Transverse colon (tissue), 4 donors: ENCODE data around the gene MYCL. TPM values are rescaled to one million over a fixed set of nuclear protein-coding genes. Genes with fewer than 3 reads are reported as not detected.

Experiments
- DNase-seq: peaks from one replicate; pipeline ENCODE4 v3.0.0-alpha.2; 2019
- H3K27ac ChIP-seq, 4 donors: fragments of 200-600 bp; sonication (generic); 2 replicates each; pipeline ENCODE4 v1.5.1; 2016 to 2018; ENCODE audit warnings: inconsistent platforms in 4 of 4
- H3K27me3 ChIP-seq: fragments of 200-600 bp; sonication (generic); 2 replicates; pipeline ENCODE4 v1.5.1; 2017; ENCODE audit warnings: inconsistent platforms
- H3K36me3 ChIP-seq, 4 donors: fragments of 200-600 bp; sonication (generic); 2 replicates each; pipeline ENCODE4 v1.5.1; 2017 to 2019; ENCODE audit warnings: inconsistent platforms in 4 of 4
- H3K4me1 ChIP-seq, 4 donors: fragments of 200-600 bp; sonication (generic); 2 replicates each; pipeline ENCODE4 v1.5.1; 2017 to 2020; ENCODE audit warnings: inconsistent platforms in 4 of 4
- H3K4me3 ChIP-seq, 4 donors: fragments of 200-600 bp; sonication (generic); 1 replicate in 1 of 4; 2 replicates in 3 of 4; pipeline versions ENCODE4 v1.5.1 to v1.6.1; 2017 to 2019; ENCODE audit warnings: inconsistent platforms in 4 of 4
- H3K9me3 ChIP-seq, 2 donors: fragments of 200-600 bp; sonication (generic); 2 replicates each; pipeline ENCODE4 v1.5.1; 2017 to 2019; ENCODE audit warnings: inconsistent platforms in 2 of 2
- CTCF ChIP-seq, 5 experiments: fragments of 200-600 bp in 3 of 5; fragments of 450-650 bp in 2 of 5; sonication (generic) in 3 of 5; IDR thresholded peaks; 1 replicate in 2 of 5; 2 replicates in 3 of 5; pipeline ENCODE4 v1.5.1; 2016 to 2017; ENCODE audit warnings: antibody characterized with exemption in 5 of 5, inconsistent platforms in 3 of 5, mild to moderate bottlenecking in 2 of 5, moderate library complexity in 1 of 5
- EP300 ChIP-seq: sonication (generic); formaldehyde crosslinking; IDR thresholded peaks from one replicate; pipeline ENCODE4 v1.6.1; 2017; ENCODE audit warnings: antibody characterized with exemption, low read depth
- POLR2A ChIP-seq: fragments of 450-650 bp; IDR thresholded peaks from one replicate; pipeline ENCODE4 v1.6.1; 2016; ENCODE audit warnings: antibody characterized with exemption, mild to moderate bottlenecking, moderate library complexity
- POLR2AphosphoS5 ChIP-seq, 3 donors: sonication (generic); formaldehyde crosslinking; IDR thresholded peaks; one replicate each; pipeline ENCODE4 v1.6.1; 2016; ENCODE audit warnings: antibody characterized with exemption in 3 of 3
- WGBS, 2 donors: methylation state at CpG; one replicate each; pipeline ENCODE4 v1.1.5; 2018; ENCODE audit warnings: low coverage in 1 of 2; 5-methylcytosine and 5-hydroxymethylcytosine counted together
- in situ Hi-C, 4 donors: fragments of 200-750 bp; cut with MboI; loops; one replicate each; pipeline versions ENCODE4 v1.15.0 to v1.15.1; 2017; ENCODE audit warnings: low sequenced_read_pairs in 3 of 4, low pct_ligation_motif_present in 1 of 4, low pct_unique_long_range_greater_than_20kb in 1 of 4
- intact Hi-C: fragments of 100-400 bp; cut with DNase I; formaldehyde crosslinking; loops from one replicate; pipeline ENCODE4 v1.15.1; 2023; ENCODE audit warnings: low total_unique reads
- total RNA-seq, 4 donors: library from RNA; depleted of rRNA; stranded (reverse); fragments of >200 nt; gene quantifications; one replicate each; pipeline ENCODE4 v1.1.0, GENCODE V29; 2016

MYCL gene
- total RNA-seq, 4 donors from 2014 or later = 14.2 to 27.3 (median 15.8) TPM

GRCh38 chr1:39928809-39929587, 27.3 kb upstream of the MYCL start:
- H3K4me1 ChIP-seq = peaks cover 7 to 28% (median 13%) of the 10 kb centered on the region in 4 donors
- H3K4me3 ChIP-seq = no peak overlapping the region
- in situ Hi-C loops = loop anchor here in 1 of 4 donors (10.0 kb wide), 1 partner anchor 46 kb away; no protein-coding TSS in a partner anchor
- TF ChIP-seq EP300 (no peak), POLR2A (no peak), CTCF (IDR thresholded peaks at IDR 0.05) (no peak)
- H3K36me3 ChIP-seq = no peaks in the 10 kb centered on the region
- peak overlapping the region in 1 of 4 donors; percentile 21 for H3K27ac ChIP-seq
- peak; percentile 38 for DNase-seq
- H3K9me3 ChIP-seq = no peaks in the 10 kb centered on the region
- intact Hi-C loops = no loop called here
- 32 to 47% methylated on average over 2 to 7 of the region's 7 CpGs for WGBS, 2 donors
- H3K27me3 ChIP-seq = no peaks in the 10 kb centered on the region

GRCh38 chr1:39927538-39927937, 25.8 kb upstream of the MYCL start:
- in situ Hi-C loops = loop anchor here in 1 of 4 donors (10.0 kb wide), 1 partner anchor 47 kb away; no protein-coding TSS in a partner anchor
- no peak for DNase-seq
- intact Hi-C loops = no loop called here
- TF ChIP-seq POLR2A (no peak), CTCF (IDR thresholded peaks at IDR 0.05) (no peak), POLR2AphosphoS5 (IDR thresholded peaks at IDR 0.05) (no peak), EP300 (no peak)
- H3K4me1 ChIP-seq = peaks cover 5 to 17% (median 7%) of the 10 kb centered on the region in 4 donors
- H3K9me3 ChIP-seq = no peaks in the 10 kb centered on the region
- H3K27ac ChIP-seq = no peak overlapping the region
- WGBS, 2 donors = 90% methylated on average over 3 of the region's 3 CpGs; no CpG with 5 or more reads in 1 of the 2 donors
- no peaks in the 10 kb centered on the region for H3K27me3 ChIP-seq
- no peaks in the 10 kb centered on the region for H3K36me3 ChIP-seq
- H3K4me3 ChIP-seq = no peak overlapping the region

- Histone ChIP-seq H3K27ac (no peak overlapping the region), H3K36me3 (no peaks in the 10 kb centered on the region), H3K27me3 (peaks cover 4% of the 10 kb centered on the region), H3K4me3 (no peak overlapping the region), H3K4me1 (peaks cover 5 to 17% (median 7%) of the 10 kb centered on the region in 4 donors), H3K9me3 (no peaks in the 10 kb centered on the region)
- DNase-seq = no peak
- TF ChIP-seq POLR2AphosphoS5 (IDR thresholded peaks at IDR 0.05) (no peak), CTCF (IDR thresholded peaks at IDR 0.05) (no peak), EP300 (no peak), POLR2A (no peak)
- in situ Hi-C loops (loop anchor here in 1 of 4 donors (10.0 kb wide), 1 partner anchor 48 kb away; no protein-coding TSS in a partner anchor), intact Hi-C loops (no loop called here)
- 69% methylated on average over 6 of the region's 6 CpGs; no CpG with 5 or more reads in 1 of the 2 donors for WGBS, 2 donors
Measured at GRCh38 chr1:39926820-39927219, 25.1 kb upstream of the MYCL start.

GRCh38 chr1:39926343-39926793, 24.7 kb upstream of the MYCL start:
- intact Hi-C loops = no loop called here
- H3K4me3 ChIP-seq = no peak overlapping the region
- no peaks in the 10 kb centered on the region for H3K9me3 ChIP-seq
- TF ChIP-seq POLR2AphosphoS5 (IDR thresholded peaks at IDR 0.05) (no peak), POLR2A (no peak), EP300 (no peak), CTCF (IDR thresholded peaks at IDR 0.05) (no peak)
- no peak for DNase-seq
- H3K27ac ChIP-seq = no peak overlapping the region
- peaks cover 4% of the 10 kb centered on the region for H3K27me3 ChIP-seq
- in situ Hi-C loops = loop anchor here in 1 of 4 donors (10.0 kb wide), 1 partner anchor 48 kb away; no protein-coding TSS in a partner anchor
- H3K36me3 ChIP-seq = no peaks in the 10 kb centered on the region
- WGBS, 2 donors = 58 to 79% methylated on average over 4 to 6 of the region's 6 CpGs
- peaks cover 5 to 17% (median 7%) of the 10 kb centered on the region in 4 donors for H3K4me1 ChIP-seq
